Tibial nerve (tissue), 3 donors: ENCODE data around the gene ABHD12B.

Source experiments
- POLR2A ChIP-seq, 2 donors: fragments of 450-650 bp; IDR thresholded peaks; one replicate each; pipeline ENCODE4 v1.6.1; 2017; ENCODE audit warnings: antibody characterized with exemption in 2 of 2, mild to moderate bottlenecking in 2 of 2, moderate library complexity in 2 of 2
- TF ChIP-seq, protein P1 (sequence below), 5 experiments: fragments of 200-600 bp in 3 of 5; fragments of 450-650 bp in 2 of 5; sonication (generic) in 3 of 5; IDR thresholded peaks; one replicate each; pipeline ENCODE4 v1.5.1; 2016 to 2019; ENCODE audit warnings: antibody characterized with exemption in 5 of 5, mild to moderate bottlenecking in 3 of 5, moderate library complexity in 2 of 5

DNA sequence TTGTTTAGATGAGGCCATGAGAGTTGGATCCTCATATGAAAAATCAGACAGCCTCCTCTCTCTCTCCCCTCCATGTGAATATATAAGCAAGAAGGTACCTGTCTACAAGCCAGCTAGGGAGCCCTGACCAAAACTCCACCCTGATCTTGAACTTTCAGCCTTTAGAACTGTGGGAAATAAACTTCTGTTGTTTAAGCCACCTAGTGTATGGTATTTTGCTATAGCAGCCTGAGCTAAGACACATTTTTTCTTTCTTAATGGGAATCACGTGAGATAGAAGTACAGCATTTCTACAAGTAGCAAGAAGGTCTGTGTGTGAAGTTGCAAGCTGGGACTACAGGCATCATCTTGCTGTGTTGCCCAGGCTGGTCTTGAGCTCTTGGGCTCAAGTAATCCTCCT lies 16.3 kb upstream of the ABHD12B start:
- TF ChIP-seq, protein P1, sequence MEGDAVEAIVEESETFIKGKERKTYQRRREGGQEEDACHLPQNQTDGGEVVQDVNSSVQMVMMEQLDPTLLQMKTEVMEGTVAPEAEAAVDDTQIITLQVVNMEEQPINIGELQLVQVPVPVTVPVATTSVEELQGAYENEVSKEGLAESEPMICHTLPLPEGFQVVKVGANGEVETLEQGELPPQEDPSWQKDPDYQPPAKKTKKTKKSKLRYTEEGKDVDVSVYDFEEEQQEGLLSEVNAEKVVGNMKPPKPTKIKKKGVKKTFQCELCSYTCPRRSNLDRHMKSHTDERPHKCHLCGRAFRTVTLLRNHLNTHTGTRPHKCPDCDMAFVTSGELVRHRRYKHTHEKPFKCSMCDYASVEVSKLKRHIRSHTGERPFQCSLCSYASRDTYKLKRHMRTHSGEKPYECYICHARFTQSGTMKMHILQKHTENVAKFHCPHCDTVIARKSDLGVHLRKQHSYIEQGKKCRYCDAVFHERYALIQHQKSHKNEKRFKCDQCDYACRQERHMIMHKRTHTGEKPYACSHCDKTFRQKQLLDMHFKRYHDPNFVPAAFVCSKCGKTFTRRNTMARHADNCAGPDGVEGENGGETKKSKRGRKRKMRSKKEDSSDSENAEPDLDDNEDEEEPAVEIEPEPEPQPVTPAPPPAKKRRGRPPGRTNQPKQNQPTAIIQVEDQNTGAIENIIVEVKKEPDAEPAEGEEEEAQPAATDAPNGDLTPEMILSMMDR (IDR thresholded peaks at IDR 0.05), result no peak
- TF ChIP-seq POLR2A (IDR thresholded peaks at IDR 0.05), result no peak
